GM19023 (cell line): ENCODE results near the gene SH3BP1.

Experiments
- ATAC-seq: cut with Tn5 transposase; IDR thresholded peaks from one replicate; pipeline ENCODE4 v1.9.1; 2021; ENCODE audit warnings: mild to moderate bottlenecking, moderate library complexity; ENCODE audit not compliant: unreplicated experiment

Gene SH3BP1

GRCh38 chr22:37703906-37704305 is 64.4 kb downstream of the SH3BP1 start:
- ATAC-seq: no peak

- ATAC-seq: no peak
Measured at GRCh38 chr22:37704645-37705044, 65.2 kb downstream of the SH3BP1 start.

DNA sequence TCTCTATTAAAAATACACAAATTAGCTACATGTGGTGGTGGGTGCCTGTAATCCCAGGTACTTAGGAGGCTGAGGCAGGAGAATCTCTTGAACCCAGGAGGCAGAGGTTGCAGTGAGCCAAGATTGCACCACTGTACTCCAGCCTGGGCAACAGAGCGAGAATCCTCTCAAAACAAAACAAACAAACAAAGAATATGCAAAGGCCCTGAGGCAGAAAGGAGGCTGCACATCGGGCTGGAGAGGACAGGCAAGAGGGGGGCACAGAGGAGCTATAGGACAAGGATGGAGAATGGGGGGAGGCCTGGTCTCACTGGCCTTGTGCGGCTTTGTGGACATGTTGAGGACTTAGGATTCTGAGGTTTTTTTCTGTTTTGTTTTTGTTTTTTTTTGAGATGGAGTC is 65.7 kb downstream of the SH3BP1 start:
- no peak for ATAC-seq
